Breast epithelium (tissue), 3 donors: Measurements from ENCODE around the gene PCNX2.

ENCODE experiments used
- POLR2A ChIP-seq: fragments of 450-650 bp; IDR thresholded peaks from one replicate; pipeline ENCODE4 v1.6.1; 2016; ENCODE audit warnings: antibody characterized with exemption, mild to moderate bottlenecking, moderate library complexity
- POLR2AphosphoS5 ChIP-seq, 3 donors: sonication (generic); formaldehyde crosslinking; IDR thresholded peaks; one replicate each; pipeline ENCODE4 v1.6.1; 2017; ENCODE audit warnings: antibody characterized with exemption in 3 of 3
- TF ChIP-seq, protein P1 (sequence below), 3 donors: fragments of 450-650 bp; IDR thresholded peaks; one replicate each; pipeline ENCODE4 v1.5.1; 2016 to 2017; ENCODE audit warnings: antibody characterized with exemption in 3 of 3, mild to moderate bottlenecking in 3 of 3, moderate library complexity in 3 of 3

DNA sequence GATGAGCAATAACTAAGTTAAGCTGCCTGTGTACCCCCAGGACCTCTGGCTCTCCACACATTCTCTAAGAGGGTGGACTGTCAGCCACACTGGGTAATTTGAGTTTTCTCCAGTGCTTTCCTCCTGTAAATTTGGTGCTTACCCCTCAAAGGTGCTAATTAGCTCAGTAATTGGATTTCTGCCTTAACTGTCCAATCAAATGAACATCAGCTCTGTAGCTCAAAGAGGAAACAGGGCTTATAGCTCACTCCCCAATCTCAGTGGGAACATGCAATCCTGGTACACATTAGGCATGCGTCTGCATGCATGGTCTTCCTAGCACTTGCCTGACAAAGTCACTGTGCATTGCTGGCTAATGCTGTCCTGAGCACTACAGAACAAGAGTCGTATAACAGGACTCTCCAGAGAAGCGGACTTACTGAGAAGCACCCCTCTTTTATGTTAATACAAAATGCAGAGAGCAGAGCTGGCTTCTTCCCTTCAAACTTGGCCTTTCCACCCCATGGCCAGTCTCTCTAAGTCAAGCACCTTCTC is 235.0 kb downstream of the PCNX2 start:
- TF ChIP-seq, protein P1, sequence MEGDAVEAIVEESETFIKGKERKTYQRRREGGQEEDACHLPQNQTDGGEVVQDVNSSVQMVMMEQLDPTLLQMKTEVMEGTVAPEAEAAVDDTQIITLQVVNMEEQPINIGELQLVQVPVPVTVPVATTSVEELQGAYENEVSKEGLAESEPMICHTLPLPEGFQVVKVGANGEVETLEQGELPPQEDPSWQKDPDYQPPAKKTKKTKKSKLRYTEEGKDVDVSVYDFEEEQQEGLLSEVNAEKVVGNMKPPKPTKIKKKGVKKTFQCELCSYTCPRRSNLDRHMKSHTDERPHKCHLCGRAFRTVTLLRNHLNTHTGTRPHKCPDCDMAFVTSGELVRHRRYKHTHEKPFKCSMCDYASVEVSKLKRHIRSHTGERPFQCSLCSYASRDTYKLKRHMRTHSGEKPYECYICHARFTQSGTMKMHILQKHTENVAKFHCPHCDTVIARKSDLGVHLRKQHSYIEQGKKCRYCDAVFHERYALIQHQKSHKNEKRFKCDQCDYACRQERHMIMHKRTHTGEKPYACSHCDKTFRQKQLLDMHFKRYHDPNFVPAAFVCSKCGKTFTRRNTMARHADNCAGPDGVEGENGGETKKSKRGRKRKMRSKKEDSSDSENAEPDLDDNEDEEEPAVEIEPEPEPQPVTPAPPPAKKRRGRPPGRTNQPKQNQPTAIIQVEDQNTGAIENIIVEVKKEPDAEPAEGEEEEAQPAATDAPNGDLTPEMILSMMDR (IDR thresholded peaks at IDR 0.05) = no peak
- no peak for TF ChIP-seq POLR2AphosphoS5 (IDR thresholded peaks at IDR 0.05)
- no peak for TF ChIP-seq POLR2A
